DMS153 treated with DMSO at 0.1 percent for 48 hours (cell line): ENCODE data around the gene PLPP7.

Source experiments
- DNase-seq: peaks from one replicate; lab custom pipeline; 2025; ENCODE audit not compliant: unreplicated experiment; lab: John Stamatoyannopoulos, UW

PLPP7 gene

GRCh38 chr9:131280660-131281059, 8.9 kb upstream of the PLPP7 start:
- DNase-seq, result no peak

GRCh38 chr9:131281119-131281965, 8.2 kb upstream of the PLPP7 start:
- DNase-seq, result no peak

- DNase-seq, result no peak
Measured at GRCh38 chr9:131282175-131282574, 7.3 kb upstream of the PLPP7 start.

- DNase-seq, result no peak
Measured at GRCh38 chr9:131282688-131283422, 6.7 kb upstream of the PLPP7 start.

- no peak for DNase-seq
Measured at GRCh38 chr9:131284856-131285255, 4.7 kb upstream of the PLPP7 start.

- DNase-seq, result no peak
Measured at GRCh38 chr9:131287359-131287758, 2.2 kb upstream of the PLPP7 start.

- DNase-seq, result no peak
Measured at GRCh38 chr9:131288217-131288616, 1.3 kb upstream of the PLPP7 start.

- DNase-seq, result no peak
Measured at GRCh38 chr9:131290036-131290766, 678 bp downstream of the PLPP7 start.

GRCh38 chr9:131290767-131291370, 1.3 kb downstream of the PLPP7 start:
- DNase-seq, result no peak

GRCh38 chr9:131291795-131292315, 2.3 kb downstream of the PLPP7 start:
- no peak for DNase-seq

GRCh38 chr9:131292937-131293336, 3.4 kb downstream of the PLPP7 start:
- DNase-seq, result no peak

- DNase-seq, result no peak
Measured at GRCh38 chr9:131296460-131296859, 6.9 kb downstream of the PLPP7 start.

GRCh38 chr9:131296906-131297500, 7.5 kb downstream of the PLPP7 start:
- DNase-seq, result no peak

- DNase-seq, result no peak
Measured at GRCh38 chr9:131297903-131298302, 8.4 kb downstream of the PLPP7 start.

- DNase-seq, result no peak
Measured at GRCh38 chr9:131298341-131298740, 8.8 kb downstream of the PLPP7 start.

GRCh38 chr9:131298816-131299215, 9.3 kb downstream of the PLPP7 start:
- no peak for DNase-seq

GRCh38 chr9:131299346-131299960, 9.9 kb downstream of the PLPP7 start:
- no peak for DNase-seq

- DNase-seq, result no peak
Measured at GRCh38 chr9:131299961-131300347, 10.4 kb downstream of the PLPP7 start.

- no peak for DNase-seq
Measured at GRCh38 chr9:131300444-131300843, 10.9 kb downstream of the PLPP7 start.
